HUDEP-2 (cell line): ENCODE results near the gene SH2D5.

Experiments used
- DNase-seq, 76 experiments: peaks; one replicate each; lab custom pipeline; 2025; ENCODE audit not compliant: unreplicated experiment in 76 of 76; lab: John Stamatoyannopoulos, UW

SH2D5 gene

GRCh38 chr1:20717452-20718342, 14.8 kb downstream of the SH2D5 start, which contains the start of gene KIF17:
Gene KIF17, minus strand, starts transcription at chr1:20718007. Its CDS starts 301 bp downstream, at chr1:20717706.
- peak in 54 of 76 experiments; percentile 7 to 71 (median 45) for DNase-seq

GRCh38 chr1:20716232-20716631, 16.3 kb downstream of the SH2D5 start:
- no peak for DNase-seq

GRCh38 chr1:20715406-20715805, 17.1 kb downstream of the SH2D5 start:
- no peak for DNase-seq

GRCh38 chr1:20713440-20713839, 19.1 kb downstream of the SH2D5 start:
- no peak for DNase-seq

- DNase-seq: no peak
These were observed 20.3 kb downstream of the SH2D5 start for GRCh38 chr1:20712215-20712577.

- DNase-seq: no peak
These were observed 21.0 kb downstream of the SH2D5 start for GRCh38 chr1:20711285-20712214.

- peak in 1 of 76 experiments; percentile 5 for DNase-seq
These were observed 21.8 kb downstream of the SH2D5 start for GRCh38 chr1:20710469-20711284.

- DNase-seq: no peak
These were observed 22.6 kb downstream of the SH2D5 start for GRCh38 chr1:20709868-20710267.

- no peak for DNase-seq
These were observed 23.6 kb downstream of the SH2D5 start for GRCh38 chr1:20708891-20709290.

- DNase-seq: no peak
These were observed 24.4 kb downstream of the SH2D5 start for GRCh38 chr1:20708057-20708456.

- DNase-seq: no peak
These were observed 25.7 kb downstream of the SH2D5 start for GRCh38 chr1:20706841-20707240.

GRCh38 chr1:20705203-20705755, 27.2 kb downstream of the SH2D5 start:
- DNase-seq: no peak

- DNase-seq: no peak
These were observed 27.9 kb downstream of the SH2D5 start for GRCh38 chr1:20704390-20705202.

- no peak for DNase-seq
These were observed 29.3 kb downstream of the SH2D5 start for GRCh38 chr1:20703124-20703756.

- DNase-seq: peak in 2 of 76 experiments; percentile 7 to 8
These were observed 30.1 kb downstream of the SH2D5 start for GRCh38 chr1:20702416-20702815.

GRCh38 chr1:20701847-20702246, 30.7 kb downstream of the SH2D5 start:
- no peak for DNase-seq

GRCh38 chr1:20701446-20701845, 31.1 kb downstream of the SH2D5 start:
- DNase-seq: no peak

GRCh38 chr1:20700636-20701215, 31.8 kb downstream of the SH2D5 start:
- no peak for DNase-seq

GRCh38 chr1:20699558-20699957, 32.9 kb downstream of the SH2D5 start:
- DNase-seq: no peak
